Breast epithelium (tissue), 4 donors: ENCODE measurements around the gene TNS1. TPM values are rescaled to one million over a fixed set of nuclear protein-coding genes. Genes with fewer than 3 reads are reported as not detected.
"Not testable (repeated sequence)": the region's sequence is repeated elsewhere in the genome, so short reads cannot be mapped to it uniquely, and the experiment has no call there.

Experiments used
- DNase-seq, 2 donors: peaks; one replicate each; pipeline ENCODE4 v3.0.0-alpha.2; 2019; ENCODE audit warnings: low spot score in 2 of 2
- H3K27ac ChIP-seq, 2 donors: fragments of 200-600 bp; sonication (generic) in 1 of 2; one replicate each; pipeline ENCODE4 v1.5.1; 2016 to 2019; ENCODE audit warnings: mild to moderate bottlenecking in 1 of 2
- H3K27me3 ChIP-seq, 2 donors: fragments of 200-600 bp; sonication (generic) in 1 of 2; one replicate each; pipeline versions ENCODE4 v1.5.1 to v1.6.0; 2017 to 2019; ENCODE audit warnings: control low read depth in 1 of 2, mild to moderate bottlenecking in 1 of 2
- H3K36me3 ChIP-seq: fragments of 200-600 bp; one replicate; pipeline ENCODE4 v1.5.1; 2019
- H3K4me1 ChIP-seq, 2 donors: fragments of 200-600 bp; sonication (generic); one replicate each; pipeline ENCODE4 v1.5.1; 2016 to 2019; ENCODE audit warnings: control low read depth in 1 of 2
- H3K4me3 ChIP-seq, 3 donors: fragments of 200-600 bp; sonication (generic); 1 replicate in 2 of 3; 2 replicates in 1 of 3; pipeline ENCODE4 v1.5.1; 2016 to 2019; ENCODE audit warnings: mild to moderate bottlenecking in 3 of 3, moderate library complexity in 2 of 3
- H3K9me3 ChIP-seq, 2 donors: fragments of 200-600 bp; sonication (generic) in 1 of 2; one replicate each; pipeline ENCODE4 v1.5.1; 2016 to 2019; ENCODE audit warnings: control low read depth in 1 of 2
- CTCF ChIP-seq, 3 donors: fragments of 450-650 bp; IDR thresholded peaks; one replicate each; pipeline ENCODE4 v1.5.1; 2016 to 2017; ENCODE audit warnings: antibody characterized with exemption in 3 of 3, mild to moderate bottlenecking in 3 of 3, moderate library complexity in 3 of 3
- POLR2A ChIP-seq: fragments of 450-650 bp; IDR thresholded peaks from one replicate; pipeline ENCODE4 v1.6.1; 2016; ENCODE audit warnings: antibody characterized with exemption, mild to moderate bottlenecking, moderate library complexity
- POLR2AphosphoS5 ChIP-seq, 3 donors: sonication (generic); formaldehyde crosslinking; IDR thresholded peaks; one replicate each; pipeline ENCODE4 v1.6.1; 2017; ENCODE audit warnings: antibody characterized with exemption in 3 of 3
- intact Hi-C: fragments of 100-400 bp; cut with DNase I; formaldehyde crosslinking; loops from one replicate; pipeline ENCODE4 v1.15.1; 2023; ENCODE audit warnings: low total_unique reads
- total RNA-seq, 3 donors: library from RNA; depleted of rRNA; stranded (reverse); fragments of >200 nt; gene quantifications; one replicate each; pipeline ENCODE4 v1.1.0, GENCODE V29; 2016

Gene TNS1
- total RNA-seq, 3 donors from 2014 or later = 141 to 577 (median 154) TPM

DNA sequence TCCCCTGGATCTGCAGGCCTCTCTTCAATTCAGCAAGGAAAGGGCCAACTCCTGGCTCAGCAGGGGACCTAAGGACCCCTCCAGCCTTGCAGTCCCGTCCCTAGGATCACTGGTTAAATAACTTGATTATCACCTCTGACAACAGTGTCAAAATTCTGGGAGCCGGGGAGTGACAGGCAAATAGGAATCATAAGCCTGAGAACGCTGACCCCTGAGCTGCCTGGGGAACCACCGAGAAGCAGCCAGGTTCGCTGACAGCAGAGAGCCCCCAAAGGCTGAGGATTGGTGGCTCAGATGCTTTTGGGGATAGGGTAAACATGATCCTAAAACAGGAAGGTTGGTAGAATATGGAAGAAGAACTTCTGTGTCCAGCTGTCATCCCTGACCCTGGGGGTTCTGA, 17.5 kb upstream of the TNS1 start:
- TF ChIP-seq CTCF (IDR thresholded peaks at IDR 0.05) = no peak
- no peak for TF ChIP-seq POLR2A
- TF ChIP-seq POLR2AphosphoS5 (IDR thresholded peaks at IDR 0.05) = no peak
- no peak overlapping the region for H3K4me3 ChIP-seq
- H3K36me3 ChIP-seq = no peaks in the 10 kb centered on the region
- intact Hi-C loops = loop anchor here (10.0 kb wide), 1 partner anchor 235 kb away; no protein-coding TSS in a partner anchor
- H3K27me3 ChIP-seq = no peaks in the 10 kb centered on the region
- no peaks in the 10 kb centered on the region for H3K9me3 ChIP-seq
- peaks cover 0 to 4% of the 10 kb centered on the region in 2 donors for H3K4me1 ChIP-seq
- DNase-seq = no peak
- no peak overlapping the region for H3K27ac ChIP-seq

- TF ChIP-seq POLR2A (no peak), POLR2AphosphoS5 (IDR thresholded peaks at IDR 0.05) (no peak), CTCF (IDR thresholded peaks at IDR 0.05) (no peak)
- H3K27ac ChIP-seq = no peak overlapping the region
- H3K4me1 ChIP-seq = peaks cover 0 to 4% of the 10 kb centered on the region in 2 donors
- H3K36me3 ChIP-seq = no peaks in the 10 kb centered on the region
- H3K27me3 ChIP-seq = no peaks in the 10 kb centered on the region
- H3K9me3 ChIP-seq = no peaks in the 10 kb centered on the region
- no peak for DNase-seq
- H3K4me3 ChIP-seq = no peak overlapping the region
- intact Hi-C loops = loop anchor here (10.0 kb wide), 1 partner anchor 235 kb away; no protein-coding TSS in a partner anchor
Observed at GRCh38 chr2:218019411-218020060, 16.7 kb upstream of the TNS1 start.

- intact Hi-C loops = not testable (repeated sequence)
Observed at GRCh38 chr2:218018842-218019125, 16.0 kb upstream of the TNS1 start.

GRCh38 chr2:218017211-218018053, 14.6 kb upstream of the TNS1 start:
- Histone ChIP-seq H3K36me3 (no peaks in the 10 kb centered on the region), H3K4me3 (no peak overlapping the region), H3K9me3 (no peaks in the 10 kb centered on the region), H3K4me1 (peaks cover 0 to 4% of the 10 kb centered on the region in 2 donors), H3K27me3 (no peaks in the 10 kb centered on the region), H3K27ac (peak overlapping the region in 1 of 2 donors; percentile 46)
- intact Hi-C loops = no loop called here
- DNase-seq = peak in 1 of 2 donors; percentile 72
- TF ChIP-seq POLR2A (no peak), CTCF (IDR thresholded peaks at IDR 0.05) (no peak), POLR2AphosphoS5 (IDR thresholded peaks at IDR 0.05) (no peak)

More at GRCh38 chr2:218018842-218019125, 16.0 kb upstream of the TNS1 start:
- H3K36me3 ChIP-seq, H3K27me3 ChIP-seq, H3K9me3 ChIP-seq, H3K27ac ChIP-seq, H3K4me1 ChIP-seq, DNase-seq, H3K4me3 ChIP-seq: not testable (repeated sequence)

DNA sequence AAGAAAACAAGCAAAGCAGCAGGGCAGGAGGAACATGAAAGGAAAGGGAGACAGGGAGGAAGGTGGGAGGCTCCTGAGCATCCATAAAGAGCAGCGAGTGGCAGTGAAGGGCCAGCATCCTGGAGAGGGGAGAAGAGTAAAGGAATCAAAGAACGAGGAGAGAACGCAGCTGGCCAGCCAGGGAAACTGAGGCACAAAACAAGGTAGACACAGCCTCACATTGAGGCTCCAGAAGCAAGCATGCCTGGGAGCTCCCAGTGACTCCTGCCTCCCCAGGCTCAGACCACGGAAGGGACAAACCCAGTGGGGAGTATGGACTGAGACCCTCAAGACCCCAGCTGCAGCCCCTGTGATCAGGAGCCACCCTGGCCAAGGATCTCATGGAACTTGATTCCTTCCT, 14.0 kb upstream of the TNS1 start:
- Histone ChIP-seq H3K9me3 (no peaks in the 10 kb centered on the region), H3K27me3 (no peaks in the 10 kb centered on the region), H3K4me1 (peaks cover 0 to 4% of the 10 kb centered on the region in 2 donors), H3K4me3 (no peak overlapping the region), H3K27ac (peak overlapping the region in 1 of 2 donors; percentile 46), H3K36me3 (no peaks in the 10 kb centered on the region)
- intact Hi-C loops = no loop called here
- no peak for TF ChIP-seq POLR2A
- TF ChIP-seq CTCF (IDR thresholded peaks at IDR 0.05) = no peak
- no peak for TF ChIP-seq POLR2AphosphoS5 (IDR thresholded peaks at IDR 0.05)
- DNase-seq = no peak
